HepG2 (cell line): ENCODE results near the gene HIRA. TPM values are rescaled to one million over a fixed set of nuclear protein-coding genes. Genes with fewer than 3 reads are reported as not detected.

Source experiments
- ATAC-seq: fragments of 200-7000 bp; cut with Tn5 transposase; 3 replicates; pipeline ENCODE4 v1.9.1; 2020; ENCODE audit warnings: mild to moderate bottlenecking, moderate library complexity
- BruUV-seq: library from RNA; stranded (reverse); fragments of 400-500 nt; replicated peaks from 2 replicates; lab custom pipeline; 2021; lab: Mats Ljungman, UMichigan
- CTCF ChIA-PET: fragments of 300-600 bp; formaldehyde crosslinking; extraction: SDS; loops from one replicate; lab custom pipeline; 2021; ENCODE audit warnings: low total read pairs, inconsistent platforms, low intra/inter-chr PET ratio; lab: Yijun Ruan, JAX
- POLR2A ChIA-PET: fragments of 350-600 bp; sonication (Branson Sonifier 250); formaldehyde crosslinking; loops from one replicate; lab custom pipeline; 2020; ENCODE audit warnings: antibody characterized with exemption, inconsistent platforms; lab: Yijun Ruan, JAX
- DNase-seq: peaks from one replicate; pipeline ENCODE4 v3.0.0-alpha.2; 2015; ENCODE audit warnings: low spot score
- FAIRE-seq: peaks from 3 replicates; lab custom pipeline; 2011; peaks lifted over from hg19 to GRCh38; lab: Jason Lieb, UNC
- H2AFZ ChIP-seq: one replicate; pipeline ENCODE4 v1.6.1; 2011; ENCODE audit warnings: low read length, inconsistent platforms
- H3K27ac ChIP-seq: fragments of 300-600 bp; 3 replicates; pipeline ENCODE4 v1.8.0; 2011; ENCODE audit warnings: mixed run types, mild to moderate bottlenecking, mixed read lengths, low read length, inconsistent platforms; ENCODE audit not compliant: insufficient read depth; ENCODE audit errors: extremely low read length
- H3K27me3 ChIP-seq, 2 experiments: fragments of 200-600 bp in 1 of 2; 2 replicates in 1 of 2; 3 replicates in 1 of 2; pipeline versions ENCODE4 v1.6.0 to v1.8.0; 2011; ENCODE audit warnings: low read length in 2 of 2, mild to moderate bottlenecking in 2 of 2, moderate library complexity in 2 of 2, inconsistent platforms in 1 of 2; ENCODE audit not compliant: insufficient read depth in 2 of 2, control insufficient read depth in 1 of 2
- H3K36me3 ChIP-seq, 2 experiments: fragments of 200-600 bp in 1 of 2; replicated peaks in 1 of 2; 2 replicates in 1 of 2; 3 replicates in 1 of 2; pipeline versions ENCODE4 v1.5.1 to v1.8.0; 2011; ENCODE audit warnings: low read length in 2 of 2, inconsistent platforms in 1 of 2; ENCODE audit not compliant: insufficient read depth in 2 of 2, control insufficient read depth in 1 of 2
- H3K4me1 ChIP-seq: 2 replicates; pipeline ENCODE4 v1.5.1; 2012; ENCODE audit warnings: low read length, inconsistent platforms; ENCODE audit not compliant: insufficient read depth
- H3K4me2 ChIP-seq: 2 replicates; pipeline ENCODE4 v1.6.0; 2011; ENCODE audit warnings: low read depth, low read length, inconsistent platforms
- H3K4me3 ChIP-seq, 3 experiments: fragments of 200-600 bp in 1 of 3; sonication (generic), shearing (Covaris generic) in 1 of 3; replicated peaks in 1 of 3; 2 replicates each; pipeline ENCODE4 v1.5.1; 2011 to 2016; ENCODE audit warnings: low read length in 3 of 3, inconsistent platforms in 2 of 3, low read depth in 2 of 3, mild to moderate bottlenecking in 2 of 3, control low read depth in 1 of 3, mixed read lengths in 1 of 3; ENCODE audit not compliant: insufficient read depth in 1 of 3
- H3K79me2 ChIP-seq: one replicate; pipeline ENCODE4 v1.6.1; 2011; ENCODE audit warnings: low read length, inconsistent platforms; ENCODE audit not compliant: insufficient read depth
- H3K9ac ChIP-seq: 2 replicates; pipeline ENCODE4 v1.6.0; 2011; ENCODE audit warnings: mild to moderate bottlenecking, low read depth, low read length, inconsistent platforms; ENCODE audit not compliant: insufficient read depth
- H3K9me3 ChIP-seq: 2 replicates; pipeline ENCODE4 v1.5.1; 2012; ENCODE audit warnings: mild to moderate bottlenecking, low read length
- H4K20me1 ChIP-seq: 2 replicates; pipeline ENCODE4 v1.6.0; 2011; ENCODE audit warnings: inconsistent platforms, mild to moderate bottlenecking, low read length, moderate library complexity; ENCODE audit not compliant: insufficient read depth
- IRF9 ChIP-seq: sonication (generic); formaldehyde crosslinking; IDR thresholded peaks from 2 replicates; pipeline ENCODE4 v1.8.0; 2022; ENCODE audit warnings: missing genetic modification reagents, mild to moderate bottlenecking, borderline replicate concordance
- REST ChIP-seq, 2 experiments: IDR thresholded peaks; 2 replicates each; pipeline ENCODE4 v1.6.1; 2011 to 2012; ENCODE audit warnings: low read length in 2 of 2, borderline replicate concordance in 1 of 2, low read depth in 1 of 2, mild to moderate bottlenecking in 1 of 2, moderate library complexity in 1 of 2
- ZBTB21 ChIP-seq: sonication (generic); formaldehyde crosslinking; IDR thresholded peaks from 2 replicates; pipeline ENCODE4 v1.4.0; 2020; ENCODE audit warnings: missing genetic modification reagents
- ZNF563 ChIP-seq: sonication (generic); formaldehyde crosslinking; IDR thresholded peaks from 2 replicates; pipeline ENCODE4 v1.8.0; 2022; ENCODE audit warnings: mild to moderate bottlenecking, moderate library complexity, missing genetic modification reagents
- WGBS: methylation state at CpG from one replicate; pipeline ENCODE4 v1.1.6; 2017; ENCODE audit warnings: low lambda C conversion rate; 5-methylcytosine and 5-hydroxymethylcytosine counted together
- in situ Hi-C: cut with HindIII; loops from 2 replicates; pipeline ENCODE4 v1.10.0; 2017; ENCODE audit warnings: low pct_unique_long_range_greater_than_20kb; ENCODE audit not compliant: extremely low pct_ligation_motif_present
- intact Hi-C: fragments of 100-400 bp; cut with micrococcal nuclease; formaldehyde crosslinking; loops from one replicate; pipeline ENCODE4 v1.10.0; 2022; ENCODE audit not compliant: unreplicated experiment
- polyA plus RNA-seq, 8 experiments: library from polyadenylated mRNA; depleted of rRNA in 3 of 8; stranded (reverse) in 7 of 8; unstranded in 1 of 8; fragments of >200 nt; fragmentation: Illumina TruSeq in 4 of 8; extraction: Trizol in 4 of 8; gene quantifications; 2 replicates each; pipeline versions ENCODE4 v1.2.1 to v1.2.3, GENCODE V29; 2011 to 2016; ENCODE audit warnings: low read depth in 4 of 8, missing spikeins in 1 of 8, mixed read lengths in 1 of 8; ENCODE audit not compliant: insufficient read depth in 1 of 8
- total RNA-seq, 5 experiments: library from RNA; depleted of rRNA; stranded (reverse); fragments of >200 nt; fragmentation: Illumina TruSeq; extraction: Trizol; gene quantifications; 2 replicates each; pipeline ENCODE4 v1.2.3, GENCODE V29; 2016; ENCODE audit warnings: low read depth in 1 of 5

HIRA gene
- total and polyA plus RNA-seq, 2 of the 13 experiments (the other 11 are each of a cell fraction or from before 2014, with no cell fraction given): 21.5 to 29.2 TPM

DNA sequence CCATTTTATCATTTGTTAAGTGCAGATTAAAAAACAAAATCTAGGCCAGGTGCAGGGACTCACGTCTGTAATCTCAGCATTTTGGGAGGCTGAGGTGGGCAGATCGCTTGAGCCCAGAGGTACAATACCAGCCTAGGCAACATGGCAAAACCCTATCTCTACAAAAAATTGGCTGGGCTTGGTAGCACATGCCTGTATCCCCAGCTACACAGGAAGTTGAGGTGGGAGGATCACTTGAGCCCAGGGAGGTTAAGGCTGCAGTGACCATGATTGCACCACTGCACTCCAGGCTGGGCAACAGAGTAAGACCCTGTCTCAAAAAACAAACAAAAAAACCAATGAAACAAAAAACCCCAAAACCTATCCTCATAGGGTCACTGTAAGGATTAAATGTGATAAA is 32.9 kb downstream of the HIRA start:
- no peak for FAIRE-seq
- no peak for ATAC-seq
- Histone ChIP-seq H3K9me3 (no peaks in the 10 kb centered on the region), H3K79me2 (no peaks in the 10 kb centered on the region), H4K20me1 (no peaks in the 10 kb centered on the region), H3K4me3 (no peak overlapping the region), H3K4me1 (no peaks in the 10 kb centered on the region), H3K4me2 (no peak overlapping the region), H3K27ac (no peak overlapping the region), H3K9ac (no peak overlapping the region), H3K36me3 (peaks cover 26 to 70% of the 10 kb centered on the region in 2 experiments; a peak in 4 of 5 replicates), H2AFZ (no peak overlapping the region), H3K27me3 (no peaks in the 10 kb centered on the region)
- WGBS: 97% methylated on average over 2 of the region's 2 CpGs
- POLR2A ChIA-PET: no interaction called here
- CTCF ChIA-PET: no interaction called here
- no peak for DNase-seq
- in situ Hi-C loops (no loop called here), intact Hi-C loops (no loop called here)
- no TSS peak for BruUV-seq
- TF ChIP-seq IRF9 (no peak), REST (IDR thresholded peaks at IDR 0.05; ENCODE audit: borderline replicate concordance in 1 of 2, low read depth in 1 of 2, low read length in 2 of 2) (no peak), ZNF563 (no peak), ZBTB21 (CRISPR knock-in tag) (no peak)
